Measurements from ENCODE around the gene AFAP1L1. TPM values are rescaled to one million over a fixed set of nuclear protein-coding genes. Genes with fewer than 3 reads are reported as not detected.

The AFAP1L1 gene
- total and polyA plus RNA-seq, 2 of the 13 experiments (the other 11 are each of a cell fraction or from before 2014, with no cell fraction given), result 0.38 to 1.0 TPM

GRCh38 chr5:149284501-149284900 is 12.8 kb downstream of the AFAP1L1 start:
- no peak overlapping the region for H3K9ac ChIP-seq (ENCODE audit: insufficient read depth, low read depth, low read length)
- TF ChIP-seq MAFK (conservative IDR thresholded peaks at IDR 0.05 in 1 of 2, IDR thresholded peaks at IDR 0.05 in 1 of 2; ENCODE audit: low read length in 2 of 2) (no peak), ZSCAN29 (CRISPR knock-in tag; conservative IDR thresholded peaks at IDR 0.05) (no peak), KLF15 (CRISPR knock-in tag; IDR thresholded peaks at IDR 0.05; ENCODE audit: borderline replicate concordance) (no peak), ZNF557 (CRISPR knock-in tag; IDR thresholded peaks at IDR 0.05) (no peak), SMAD3 (CRISPR knock-in tag; IDR thresholded peaks at IDR 0.05) (no peak), MYC (CRISPR knock-in tag; IDR thresholded peaks at IDR 0.05; ENCODE audit: borderline replicate concordance) (no peak), NPAS2 (CRISPR knock-in tag; IDR thresholded peaks at IDR 0.05; ENCODE audit: borderline replicate concordance) (no peak), SKI (IDR thresholded peaks at IDR 0.05; ENCODE audit: partially characterized antibody) (no peak), CHD4 (IDR thresholded peaks at IDR 0.05; ENCODE audit: borderline replicate concordance, low read length) (no peak), SP2 (CRISPR knock-in tag; IDR thresholded peaks at IDR 0.05) (no peak), CBFB (CRISPR knock-in tag; IDR thresholded peaks at IDR 0.05) (no peak)
- no peak for FAIRE-seq
- in situ Hi-C loops (cut with HindIII; ENCODE audit: extremely low pct_ligation_motif_present, low pct_unique_long_range_greater_than_20kb) (no loop called here), intact Hi-C loops (cut with micrococcal nuclease; ENCODE audit: unreplicated experiment) (no loop called here)
- no peak overlapping the region for H3K4me3 ChIP-seq (replicated peaks in 1 of 3; ENCODE audit: insufficient read depth in 1 of 3, low read depth in 2 of 3, low read length in 3 of 3)
- no peaks in the 10 kb centered on the region for H3K9me3 ChIP-seq (ENCODE audit: low read length)
- H3K27me3 ChIP-seq (ENCODE audit: control insufficient read depth in 1 of 2, insufficient read depth in 2 of 2, low read length in 2 of 2), result no peaks in the 10 kb centered on the region
- no peak overlapping the region for H3K27ac ChIP-seq (ENCODE audit: extremely low read length, insufficient read depth, low read length)
- H3K4me2 ChIP-seq (ENCODE audit: low read depth, low read length), result no peak overlapping the region
- H3K36me3 ChIP-seq (replicated peaks in 1 of 2; ENCODE audit: control insufficient read depth in 1 of 2, insufficient read depth in 2 of 2, low read length in 2 of 2), result no peaks in the 10 kb centered on the region
- ChIA-PET CTCF (ENCODE audit: low intra/inter-chr PET ratio, low total read pairs) (no interaction called here), POLR2A (no interaction called here)
- no peaks in the 10 kb centered on the region for H4K20me1 ChIP-seq (ENCODE audit: insufficient read depth, low read length)
- ATAC-seq, result no peak
- no peak overlapping the region for H2AFZ ChIP-seq (ENCODE audit: low read length)
- 36% methylated on average over 5 of the region's 5 CpGs for WGBS (ENCODE audit: low lambda C conversion rate)
- no peak for DNase-seq (ENCODE audit: low spot score)
- no peaks in the 10 kb centered on the region for H3K4me1 ChIP-seq (ENCODE audit: insufficient read depth, low read length)
- BruUV-seq (replicated peaks), result no TSS peak
- no peaks in the 10 kb centered on the region for H3K79me2 ChIP-seq (ENCODE audit: insufficient read depth, low read length)

- Histone ChIP-seq H3K9ac (ENCODE audit: insufficient read depth, low read depth, low read length) (no peak overlapping the region), H3K4me3 (replicated peaks in 1 of 3; ENCODE audit: insufficient read depth in 1 of 3, low read depth in 2 of 3, low read length in 3 of 3) (no peak overlapping the region), H3K27me3 (ENCODE audit: control insufficient read depth in 1 of 2, insufficient read depth in 2 of 2, low read length in 2 of 2) (no peaks in the 10 kb centered on the region), H3K4me1 (ENCODE audit: insufficient read depth, low read length) (no peaks in the 10 kb centered on the region), H2AFZ (ENCODE audit: low read length) (no peak overlapping the region), H3K36me3 (replicated peaks in 1 of 2; ENCODE audit: control insufficient read depth in 1 of 2, insufficient read depth in 2 of 2, low read length in 2 of 2) (no peaks in the 10 kb centered on the region), H3K4me2 (ENCODE audit: low read depth, low read length) (no peak overlapping the region), H4K20me1 (ENCODE audit: insufficient read depth, low read length) (no peaks in the 10 kb centered on the region), H3K27ac (ENCODE audit: extremely low read length, insufficient read depth, low read length) (no peak overlapping the region), H3K9me3 (ENCODE audit: low read length) (no peaks in the 10 kb centered on the region), H3K79me2 (ENCODE audit: insufficient read depth, low read length) (no peaks in the 10 kb centered on the region)
- CTCF ChIA-PET (ENCODE audit: low intra/inter-chr PET ratio, low total read pairs), result no interaction called here
- POLR2A ChIA-PET, result no interaction called here
- no peak for FAIRE-seq
- no peak for DNase-seq (ENCODE audit: low spot score)
- intact Hi-C loops (cut with micrococcal nuclease; ENCODE audit: unreplicated experiment), result no loop called here
- BruUV-seq (replicated peaks), result no TSS peak
- no peak for ATAC-seq
- in situ Hi-C loops (cut with HindIII; ENCODE audit: extremely low pct_ligation_motif_present, low pct_unique_long_range_greater_than_20kb), result no loop called here
- 60% methylated on average over 1 of the region's 1 CpG for WGBS (ENCODE audit: low lambda C conversion rate)
- TF ChIP-seq ZKSCAN1 (IDR thresholded peaks at IDR 0.05; ENCODE audit: low read length), result no peak
- TF ChIP-seq, protein P1, sequence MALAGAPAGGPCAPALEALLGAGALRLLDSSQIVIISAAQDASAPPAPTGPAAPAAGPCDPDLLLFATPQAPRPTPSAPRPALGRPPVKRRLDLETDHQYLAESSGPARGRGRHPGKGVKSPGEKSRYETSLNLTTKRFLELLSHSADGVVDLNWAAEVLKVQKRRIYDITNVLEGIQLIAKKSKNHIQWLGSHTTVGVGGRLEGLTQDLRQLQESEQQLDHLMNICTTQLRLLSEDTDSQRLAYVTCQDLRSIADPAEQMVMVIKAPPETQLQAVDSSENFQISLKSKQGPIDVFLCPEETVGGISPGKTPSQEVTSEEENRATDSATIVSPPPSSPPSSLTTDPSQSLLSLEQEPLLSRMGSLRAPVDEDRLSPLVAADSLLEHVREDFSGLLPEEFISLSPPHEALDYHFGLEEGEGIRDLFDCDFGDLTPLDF (CRISPR knock-in tag; IDR thresholded peaks at IDR 0.05), result no peak
- no peak for TF ChIP-seq CREBL2 (CRISPR knock-in tag; IDR thresholded peaks at IDR 0.05; ENCODE audit: borderline replicate concordance)
- TF ChIP-seq GZF1 (CRISPR knock-in tag; IDR thresholded peaks at IDR 0.05), result no peak
- no peak for TF ChIP-seq KLF9 (CRISPR knock-in tag; IDR thresholded peaks at IDR 0.05; ENCODE audit: low read depth)
- TF ChIP-seq TCF7 (IDR thresholded peaks at IDR 0.05; ENCODE audit: low read depth), result no peak
- no peak for TF ChIP-seq NR2F6 (IDR thresholded peaks at IDR 0.05)
- TF ChIP-seq NR2F6 (CRISPR knock-in tag; IDR thresholded peaks at IDR 0.05), result no peak
- TF ChIP-seq WIZ (CRISPR knock-in tag; IDR thresholded peaks at IDR 0.05), result no peak
- TF ChIP-seq FOXA3 (CRISPR knock-in tag; IDR thresholded peaks at IDR 0.05), result no peak
- TF ChIP-seq, protein P2, sequence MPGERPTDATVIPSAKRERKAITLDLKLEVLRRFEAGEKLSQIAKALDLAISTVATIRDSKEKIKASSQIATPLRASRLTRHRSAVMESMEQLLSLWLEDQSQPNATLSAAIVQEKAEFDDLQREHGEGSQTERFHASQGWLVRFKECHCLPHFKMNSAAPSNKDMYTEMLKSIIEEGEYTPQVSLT (CRISPR knock-in tag; IDR thresholded peaks at IDR 0.05; ENCODE audit: borderline replicate concordance, low read depth), result no peak
Observed at GRCh38 chr5:149285153-149285552, 13.5 kb downstream of the AFAP1L1 start.

Measured in HepG2 (cell line).